ENCODE data around the gene MACO1.

Gene MACO1

DNA sequence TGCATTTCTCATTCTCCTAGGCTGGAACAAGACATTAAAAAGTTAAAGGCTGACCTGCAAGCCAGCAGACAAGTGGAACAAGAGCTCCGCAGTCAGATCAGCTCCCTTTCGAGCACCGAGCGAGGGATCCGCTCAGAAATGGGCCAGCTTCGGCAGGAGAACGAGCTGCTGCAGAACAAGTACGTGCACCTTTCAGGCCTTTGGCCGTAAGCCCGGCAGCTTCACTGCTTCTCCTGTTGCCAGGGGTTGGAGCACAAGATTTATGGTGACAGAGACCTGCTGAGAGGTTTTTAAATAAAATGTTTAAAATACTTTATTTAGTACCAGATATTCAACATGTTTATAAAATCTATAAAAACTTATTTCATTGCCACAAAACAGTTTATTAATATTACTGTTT is 53.4 kb downstream of the MACO1 start:
- TF ChIP-seq, protein P1, sequence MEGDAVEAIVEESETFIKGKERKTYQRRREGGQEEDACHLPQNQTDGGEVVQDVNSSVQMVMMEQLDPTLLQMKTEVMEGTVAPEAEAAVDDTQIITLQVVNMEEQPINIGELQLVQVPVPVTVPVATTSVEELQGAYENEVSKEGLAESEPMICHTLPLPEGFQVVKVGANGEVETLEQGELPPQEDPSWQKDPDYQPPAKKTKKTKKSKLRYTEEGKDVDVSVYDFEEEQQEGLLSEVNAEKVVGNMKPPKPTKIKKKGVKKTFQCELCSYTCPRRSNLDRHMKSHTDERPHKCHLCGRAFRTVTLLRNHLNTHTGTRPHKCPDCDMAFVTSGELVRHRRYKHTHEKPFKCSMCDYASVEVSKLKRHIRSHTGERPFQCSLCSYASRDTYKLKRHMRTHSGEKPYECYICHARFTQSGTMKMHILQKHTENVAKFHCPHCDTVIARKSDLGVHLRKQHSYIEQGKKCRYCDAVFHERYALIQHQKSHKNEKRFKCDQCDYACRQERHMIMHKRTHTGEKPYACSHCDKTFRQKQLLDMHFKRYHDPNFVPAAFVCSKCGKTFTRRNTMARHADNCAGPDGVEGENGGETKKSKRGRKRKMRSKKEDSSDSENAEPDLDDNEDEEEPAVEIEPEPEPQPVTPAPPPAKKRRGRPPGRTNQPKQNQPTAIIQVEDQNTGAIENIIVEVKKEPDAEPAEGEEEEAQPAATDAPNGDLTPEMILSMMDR (IDR thresholded peaks at IDR 0.05; ENCODE audit: control insufficient read depth, insufficient read depth, low read depth, low read length, missing control alignments), result no peak

DNA sequence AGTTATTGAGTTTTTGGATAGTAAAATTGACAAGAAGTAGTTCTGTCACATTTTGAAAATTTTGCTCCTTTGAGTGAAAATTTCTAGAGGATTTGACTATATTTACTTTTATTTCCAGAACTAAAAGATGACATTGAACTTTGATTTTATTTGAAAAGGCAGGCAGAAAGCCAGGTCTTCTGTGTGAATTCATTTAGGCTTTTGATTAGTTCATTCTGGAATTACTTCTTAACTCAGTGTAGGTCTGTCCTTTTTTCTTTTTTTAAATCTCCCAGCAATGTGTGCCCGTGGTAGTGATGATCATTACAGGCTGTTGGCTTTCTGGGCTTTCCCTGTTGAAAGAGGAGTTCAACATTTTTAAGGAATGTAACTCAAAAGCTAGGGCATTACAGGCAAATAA is 53.8 kb downstream of the MACO1 start:
- TF ChIP-seq, protein P1 (IDR thresholded peaks at IDR 0.05; ENCODE audit: control insufficient read depth, insufficient read depth, low read depth, low read length, missing control alignments), result no peak
- no peak overlapping the region for H3K4me3 ChIP-seq (ENCODE audit: control insufficient read depth, low read depth, low read length)
- DNase-seq (ENCODE audit: low read depth), result no peak

More for the DNA sequence above, 53.4 kb downstream of the MACO1 start:
- no peak overlapping the region for H3K4me3 ChIP-seq (ENCODE audit: control insufficient read depth, low read depth, low read length)
- no peak for DNase-seq (ENCODE audit: low read depth)

DNA sequence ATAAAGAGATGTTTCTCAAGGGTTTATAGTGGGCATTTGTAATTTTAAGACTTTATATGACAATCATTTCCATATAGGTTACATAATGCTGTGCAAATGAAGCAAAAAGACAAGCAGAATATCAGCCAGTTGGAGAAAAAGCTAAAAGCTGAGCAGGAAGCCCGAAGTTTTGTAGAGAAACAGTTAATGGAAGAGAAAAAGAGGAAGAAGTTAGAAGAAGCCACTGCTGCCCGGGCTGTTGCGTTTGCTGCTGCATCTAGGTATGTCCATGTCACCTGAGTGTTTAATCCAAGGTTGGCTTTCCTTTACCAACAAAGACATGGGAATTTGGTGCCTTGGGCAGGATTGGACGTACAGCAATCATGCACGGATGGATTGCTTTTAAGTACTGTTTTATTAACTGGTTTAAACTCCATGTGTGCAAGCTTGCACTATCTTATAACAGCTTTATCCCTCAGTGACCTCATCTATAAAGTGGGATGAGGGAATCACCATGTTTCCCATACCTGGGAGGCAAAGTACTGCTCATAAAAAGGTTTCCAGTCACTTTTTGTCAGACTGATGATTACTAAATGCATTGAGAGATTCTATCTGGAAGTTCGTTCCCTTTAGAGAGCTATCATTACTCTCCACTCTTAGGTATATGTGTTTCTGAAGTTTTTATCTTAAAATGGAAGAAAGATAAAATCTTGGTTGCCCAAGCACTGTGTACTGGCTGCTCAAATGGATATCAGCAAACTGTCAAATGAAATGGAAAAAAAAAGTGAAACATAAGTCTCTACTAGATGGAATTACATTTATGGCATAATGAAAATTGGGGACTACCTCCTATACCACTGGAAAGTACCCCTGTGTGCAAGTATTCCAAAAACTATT is 55.1 kb downstream of the MACO1 start:
- TF ChIP-seq, protein P1 (IDR thresholded peaks at IDR 0.05; ENCODE audit: control insufficient read depth, insufficient read depth, low read depth, low read length, missing control alignments), result no peak
- no peak overlapping the region for H3K4me3 ChIP-seq (ENCODE audit: control insufficient read depth, low read depth, low read length)
- DNase-seq (ENCODE audit: low read depth), result no peak

DNA sequence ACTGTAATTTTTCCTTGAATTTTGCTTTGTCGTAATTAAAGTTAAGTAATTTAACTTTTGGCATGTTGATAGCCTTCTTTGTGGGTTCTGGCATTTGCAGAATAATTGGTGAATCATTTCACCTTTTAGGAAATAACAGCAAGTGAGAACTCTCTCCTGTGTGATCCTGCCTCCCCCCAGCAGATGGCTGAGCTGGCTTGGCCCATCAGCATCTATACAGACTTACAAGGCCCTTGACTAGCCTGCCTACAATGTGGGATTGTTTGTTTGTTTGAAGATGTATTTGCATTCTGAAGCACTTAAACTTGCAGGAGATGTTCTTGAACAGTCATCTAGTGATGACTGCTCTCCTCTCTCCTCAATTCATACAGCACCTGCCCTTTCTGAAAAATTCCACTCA is 55.9 kb downstream of the MACO1 start:
- TF ChIP-seq, protein P1 (IDR thresholded peaks at IDR 0.05; ENCODE audit: control insufficient read depth, insufficient read depth, low read depth, low read length, missing control alignments), result peak; percentile 46

DNA sequence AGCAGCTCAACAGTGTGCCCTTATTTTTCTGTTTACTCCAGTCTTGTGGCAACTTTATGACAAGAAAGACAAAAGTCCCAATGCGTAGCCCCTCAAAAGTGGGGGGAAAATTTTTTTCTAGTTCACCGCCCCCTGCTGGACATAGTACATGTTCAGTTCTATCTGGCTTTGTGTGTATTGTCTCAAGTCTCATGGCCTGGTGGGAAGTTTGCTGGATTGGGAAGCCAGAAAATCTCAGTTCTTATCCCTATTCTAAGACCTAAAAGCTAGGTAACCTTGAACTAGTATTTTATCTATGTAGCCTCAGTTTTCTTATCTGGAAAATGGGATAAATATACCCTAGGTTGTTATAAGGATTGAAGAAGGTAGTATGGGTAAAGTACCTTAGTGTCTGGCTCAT is 56.9 kb downstream of the MACO1 start:
- TF ChIP-seq, protein P1 (IDR thresholded peaks at IDR 0.05; ENCODE audit: control insufficient read depth, insufficient read depth, low read depth, low read length, missing control alignments), result peak; percentile 38
- DNase-seq (ENCODE audit: low read depth), result no peak
- no peak overlapping the region for H3K4me3 ChIP-seq (ENCODE audit: control insufficient read depth, low read depth, low read length)

More for the DNA sequence above, 55.9 kb downstream of the MACO1 start:
- H3K4me3 ChIP-seq (ENCODE audit: control insufficient read depth, low read depth, low read length), result no peak overlapping the region
- DNase-seq (ENCODE audit: low read depth), result no peak

DNA sequence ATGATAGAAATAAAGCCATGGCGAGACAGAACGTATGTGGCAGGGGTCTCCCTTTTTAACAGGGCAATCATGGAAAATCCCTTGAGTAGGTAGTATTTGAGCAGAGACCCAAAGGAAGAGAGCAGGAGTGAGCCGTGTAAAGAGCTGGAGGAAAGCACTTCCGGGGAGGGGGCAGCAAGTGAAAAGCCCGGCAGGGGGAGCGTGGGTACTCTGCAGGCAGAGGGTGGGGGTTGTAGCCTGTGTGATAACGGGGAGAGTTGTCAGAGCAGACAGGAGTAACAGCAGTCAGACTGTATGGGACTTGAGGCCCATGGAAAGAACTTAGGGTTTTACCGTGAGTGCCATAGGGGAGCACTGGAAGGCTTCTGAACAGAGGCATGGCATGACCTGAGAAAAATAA is 61.6 kb downstream of the MACO1 start:
- no peak for DNase-seq (ENCODE audit: low read depth)
- TF ChIP-seq, protein P1 (IDR thresholded peaks at IDR 0.05; ENCODE audit: control insufficient read depth, insufficient read depth, low read depth, low read length, missing control alignments), result no peak
- no peak overlapping the region for H3K4me3 ChIP-seq (ENCODE audit: control insufficient read depth, low read depth, low read length)

Data from AG09309 (cell line).